ENCODE data around the gene TMEM186. TPM values are rescaled to one million over a fixed set of nuclear protein-coding genes. Genes with fewer than 3 reads are reported as not detected.

Gene TMEM186
- total and polyA plus RNA-seq, 2 experiments from 2014 or later, result 8.3 to 14.8 TPM

DNA sequence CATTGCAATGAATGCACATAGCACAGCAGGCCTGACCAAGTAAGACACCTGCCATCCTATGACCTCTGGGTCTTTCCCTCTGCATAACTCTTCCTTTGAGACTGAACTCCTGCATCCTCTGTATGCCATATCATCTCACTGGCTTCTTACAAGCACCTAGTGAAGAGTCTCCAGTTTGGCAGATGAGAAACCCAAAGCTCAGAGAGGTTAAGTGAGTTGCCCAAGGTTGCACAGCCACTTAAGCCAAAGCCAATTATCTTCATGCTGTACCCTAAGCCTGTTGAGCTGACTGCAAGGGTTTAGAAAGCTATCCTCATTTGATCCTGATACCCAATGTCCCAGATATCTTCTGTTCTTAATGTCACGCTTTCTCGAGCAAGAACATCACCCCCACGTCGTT, 35.2 kb downstream of the TMEM186 start:
- H3K9me3 Mint-ChIP-seq, result no peaks in the 10 kb centered on the region
- Histone ChIP-seq H3K27ac (ENCODE audit: low read depth) (no peak overlapping the region), H3F3A (replicated peaks; ENCODE audit: low read depth) (peaks cover 8% of the 10 kb centered on the region; the same call in 1 of the 2 replicates), H4K20me1 (replicated peaks; ENCODE audit: insufficient read depth) (no peaks in the 10 kb centered on the region), H3K36me3 (ENCODE audit: insufficient read depth) (no peaks in the 10 kb centered on the region), H2AFZ (no peak overlapping the region), H3K4me3 (no peak overlapping the region), H3K79me2 (replicated peaks; ENCODE audit: insufficient read depth) (no peaks in the 10 kb centered on the region), H3K4me2 (no peak overlapping the region), H3K27me3 (ENCODE audit: insufficient read depth) (no peaks in the 10 kb centered on the region), H3K9me2 (ENCODE audit: insufficient read depth) (no peaks in the 10 kb centered on the region), H3K4me1 (ENCODE audit: insufficient read depth) (peaks cover 17% of the 10 kb centered on the region)
- peaks cover 16% of the 10 kb centered on the region for H3K4me1 Mint-ChIP-seq
- H3K36me3 Mint-ChIP-seq (ENCODE audit: low read depth), result no peaks in the 10 kb centered on the region
- no peak for TF ChIP-seq ZNF114 (CRISPR knock-in tag; IDR thresholded peaks at IDR 0.05)
- no peak for TF ChIP-seq EZH2 (IDR thresholded peaks at IDR 0.05; ENCODE audit: low read depth, unreplicated experiment)
- TF ChIP-seq, protein P1, sequence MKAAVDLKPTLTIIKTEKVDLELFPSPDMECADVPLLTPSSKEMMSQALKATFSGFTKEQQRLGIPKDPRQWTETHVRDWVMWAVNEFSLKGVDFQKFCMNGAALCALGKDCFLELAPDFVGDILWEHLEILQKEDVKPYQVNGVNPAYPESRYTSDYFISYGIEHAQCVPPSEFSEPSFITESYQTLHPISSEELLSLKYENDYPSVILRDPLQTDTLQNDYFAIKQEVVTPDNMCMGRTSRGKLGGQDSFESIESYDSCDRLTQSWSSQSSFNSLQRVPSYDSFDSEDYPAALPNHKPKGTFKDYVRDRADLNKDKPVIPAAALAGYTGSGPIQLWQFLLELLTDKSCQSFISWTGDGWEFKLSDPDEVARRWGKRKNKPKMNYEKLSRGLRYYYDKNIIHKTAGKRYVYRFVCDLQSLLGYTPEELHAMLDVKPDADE (IDR thresholded peaks at IDR 0.05), result no peak
- TF ChIP-seq, protein P2, sequence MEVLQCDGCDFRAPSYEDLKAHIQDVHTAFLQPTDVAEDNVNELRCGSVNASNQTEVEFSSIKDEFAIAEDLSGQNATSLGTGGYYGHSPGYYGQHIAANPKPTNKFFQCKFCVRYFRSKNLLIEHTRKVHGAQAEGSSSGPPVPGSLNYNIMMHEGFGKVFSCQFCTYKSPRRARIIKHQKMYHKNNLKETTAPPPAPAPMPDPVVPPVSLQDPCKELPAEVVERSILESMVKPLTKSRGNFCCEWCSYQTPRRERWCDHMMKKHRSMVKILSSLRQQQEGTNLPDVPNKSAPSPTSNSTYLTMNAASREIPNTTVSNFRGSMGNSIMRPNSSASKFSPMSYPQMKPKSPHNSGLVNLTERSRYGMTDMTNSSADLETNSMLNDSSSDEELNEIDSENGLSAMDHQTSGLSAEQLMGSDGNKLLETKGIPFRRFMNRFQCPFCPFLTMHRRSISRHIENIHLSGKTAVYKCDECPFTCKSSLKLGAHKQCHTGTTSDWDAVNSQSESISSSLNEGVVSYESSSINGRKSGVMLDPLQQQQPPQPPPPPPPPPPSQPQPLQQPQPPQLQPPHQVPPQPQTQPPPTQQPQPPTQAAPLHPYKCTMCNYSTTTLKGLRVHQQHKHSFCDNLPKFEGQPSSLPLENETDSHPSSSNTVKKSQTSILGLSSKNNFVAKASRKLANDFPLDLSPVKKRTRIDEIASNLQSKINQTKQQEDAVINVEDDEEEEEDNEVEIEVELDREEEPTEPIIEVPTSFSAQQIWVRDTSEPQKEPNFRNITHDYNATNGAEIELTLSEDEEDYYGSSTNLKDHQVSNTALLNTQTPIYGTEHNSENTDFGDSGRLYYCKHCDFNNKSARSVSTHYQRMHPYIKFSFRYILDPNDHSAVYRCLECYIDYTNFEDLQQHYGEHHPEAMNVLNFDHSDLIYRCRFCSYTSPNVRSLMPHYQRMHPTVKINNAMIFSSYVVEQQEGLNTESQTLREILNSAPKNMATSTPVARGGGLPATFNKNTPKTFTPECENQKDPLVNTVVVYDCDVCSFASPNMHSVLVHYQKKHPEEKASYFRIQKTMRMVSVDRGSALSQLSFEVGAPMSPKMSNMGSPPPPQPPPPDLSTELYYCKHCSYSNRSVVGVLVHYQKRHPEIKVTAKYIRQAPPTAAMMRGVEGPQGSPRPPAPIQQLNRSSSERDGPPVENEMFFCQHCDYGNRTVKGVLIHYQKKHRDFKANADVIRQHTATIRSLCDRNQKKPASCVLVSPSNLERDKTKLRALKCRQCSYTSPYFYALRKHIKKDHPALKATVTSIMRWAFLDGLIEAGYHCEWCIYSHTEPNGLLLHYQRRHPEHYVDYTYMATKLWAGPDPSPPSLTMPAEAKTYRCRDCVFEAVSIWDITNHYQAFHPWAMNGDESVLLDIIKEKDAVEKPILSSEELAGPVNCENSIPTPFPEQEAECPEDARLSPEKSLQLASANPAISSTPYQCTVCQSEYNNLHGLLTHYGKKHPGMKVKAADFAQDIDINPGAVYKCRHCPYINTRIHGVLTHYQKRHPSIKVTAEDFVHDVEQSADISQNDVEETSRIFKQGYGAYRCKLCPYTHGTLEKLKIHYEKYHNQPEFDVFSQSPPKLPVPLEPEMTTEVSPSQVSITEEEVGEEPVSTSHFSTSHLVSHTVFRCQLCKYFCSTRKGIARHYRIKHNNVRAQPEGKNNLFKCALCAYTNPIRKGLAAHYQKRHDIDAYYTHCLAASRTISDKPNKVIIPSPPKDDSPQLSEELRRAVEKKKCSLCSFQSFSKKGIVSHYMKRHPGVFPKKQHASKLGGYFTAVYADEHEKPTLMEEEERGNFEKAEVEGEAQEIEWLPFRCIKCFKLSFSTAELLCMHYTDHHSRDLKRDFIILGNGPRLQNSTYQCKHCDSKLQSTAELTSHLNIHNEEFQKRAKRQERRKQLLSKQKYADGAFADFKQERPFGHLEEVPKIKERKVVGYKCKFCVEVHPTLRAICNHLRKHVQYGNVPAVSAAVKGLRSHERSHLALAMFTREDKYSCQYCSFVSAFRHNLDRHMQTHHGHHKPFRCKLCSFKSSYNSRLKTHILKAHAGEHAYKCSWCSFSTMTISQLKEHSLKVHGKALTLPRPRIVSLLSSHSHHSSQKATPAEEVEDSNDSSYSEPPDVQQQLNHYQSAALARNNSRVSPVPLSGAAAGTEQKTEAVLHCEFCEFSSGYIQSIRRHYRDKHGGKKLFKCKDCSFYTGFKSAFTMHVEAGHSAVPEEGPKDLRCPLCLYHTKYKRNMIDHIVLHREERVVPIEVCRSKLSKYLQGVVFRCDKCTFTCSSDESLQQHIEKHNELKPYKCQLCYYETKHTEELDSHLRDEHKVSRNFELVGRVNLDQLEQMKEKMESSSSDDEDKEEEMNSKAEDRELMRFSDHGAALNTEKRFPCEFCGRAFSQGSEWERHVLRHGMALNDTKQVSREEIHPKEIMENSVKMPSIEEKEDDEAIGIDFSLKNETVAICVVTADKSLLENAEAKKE (CRISPR knock-in tag; IDR thresholded peaks at IDR 0.05), result no peak
- DNase-seq (ENCODE audit: low spot score) (no peak), ATAC-seq (no peak)
- H3K4me3 Mint-ChIP-seq, result no peak overlapping the region
- H3K27me3 Mint-ChIP-seq (ENCODE audit: insufficient read depth, low read depth, poor library complexity), result peaks cover 9% of the 10 kb centered on the region
- no peak overlapping the region for H3K27ac Mint-ChIP-seq

DNA sequence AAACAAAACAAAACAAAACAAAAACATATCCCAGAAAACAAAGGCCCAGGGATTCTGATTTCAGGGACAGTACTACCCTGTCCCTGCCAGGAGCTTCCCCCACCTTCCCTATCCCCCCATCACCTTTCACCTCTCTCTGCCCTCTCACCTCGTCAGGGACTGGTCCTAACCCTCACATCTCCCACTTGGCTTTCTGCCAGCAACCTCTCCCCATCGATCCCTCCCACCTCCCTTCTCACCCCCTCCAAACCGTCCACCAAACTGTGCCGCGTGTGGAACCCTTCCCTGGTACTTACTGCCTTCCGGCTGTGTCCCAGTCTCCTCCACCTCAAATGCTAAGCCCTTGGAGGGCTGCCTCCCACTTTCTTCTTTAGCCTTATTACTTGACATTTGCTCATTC, 36.4 kb downstream of the TMEM186 start:
- Histone ChIP-seq H3K4me3 (no peak overlapping the region), H3K36me3 (ENCODE audit: insufficient read depth) (no peaks in the 10 kb centered on the region), H3K27ac (ENCODE audit: low read depth) (no peak overlapping the region), H3K27me3 (ENCODE audit: insufficient read depth) (no peaks in the 10 kb centered on the region), H3K4me1 (ENCODE audit: insufficient read depth) (peaks cover 17% of the 10 kb centered on the region), H4K20me1 (replicated peaks; ENCODE audit: insufficient read depth) (no peaks in the 10 kb centered on the region), H2AFZ (no peak overlapping the region), H3K79me2 (replicated peaks; ENCODE audit: insufficient read depth) (no peaks in the 10 kb centered on the region), H3F3A (replicated peaks; ENCODE audit: low read depth) (peaks cover 8% of the 10 kb centered on the region; the same call in 1 of the 2 replicates), H3K4me2 (no peak overlapping the region), H3K9me2 (ENCODE audit: insufficient read depth) (no peaks in the 10 kb centered on the region)
- no peak for DNase-seq (ENCODE audit: low spot score)
- Mint-ChIP-seq H3K4me1 (peaks cover 16% of the 10 kb centered on the region), H3K4me3 (no peak overlapping the region), H3K9me3 (no peaks in the 10 kb centered on the region), H3K36me3 (ENCODE audit: low read depth) (no peaks in the 10 kb centered on the region), H3K27ac (no peak overlapping the region), H3K27me3 (ENCODE audit: insufficient read depth, low read depth, poor library complexity) (peaks cover 9% of the 10 kb centered on the region)
- TF ChIP-seq JUNB (IDR thresholded peaks at IDR 0.05; ENCODE audit: unreplicated experiment) (no peak), EZH2phosphoT487 (IDR thresholded peaks at IDR 0.05; ENCODE audit: unreplicated experiment) (no peak)
- no peak for ATAC-seq

Measured in GM23338 (cell line).